GM19372 (cell line): ENCODE results near the gene CEACAM16.
"Not testable (repeated sequence)": the region's sequence is repeated elsewhere in the genome, so short reads cannot be mapped to it uniquely, and the experiment has no call there.

Experiments used
- ATAC-seq: cut with Tn5 transposase; IDR thresholded peaks from one replicate; pipeline ENCODE4 v1.9.1; 2021; ENCODE audit warnings: mild to moderate bottlenecking, low read depth, moderate library complexity; ENCODE audit not compliant: unreplicated experiment

The CEACAM16 gene

DNA sequence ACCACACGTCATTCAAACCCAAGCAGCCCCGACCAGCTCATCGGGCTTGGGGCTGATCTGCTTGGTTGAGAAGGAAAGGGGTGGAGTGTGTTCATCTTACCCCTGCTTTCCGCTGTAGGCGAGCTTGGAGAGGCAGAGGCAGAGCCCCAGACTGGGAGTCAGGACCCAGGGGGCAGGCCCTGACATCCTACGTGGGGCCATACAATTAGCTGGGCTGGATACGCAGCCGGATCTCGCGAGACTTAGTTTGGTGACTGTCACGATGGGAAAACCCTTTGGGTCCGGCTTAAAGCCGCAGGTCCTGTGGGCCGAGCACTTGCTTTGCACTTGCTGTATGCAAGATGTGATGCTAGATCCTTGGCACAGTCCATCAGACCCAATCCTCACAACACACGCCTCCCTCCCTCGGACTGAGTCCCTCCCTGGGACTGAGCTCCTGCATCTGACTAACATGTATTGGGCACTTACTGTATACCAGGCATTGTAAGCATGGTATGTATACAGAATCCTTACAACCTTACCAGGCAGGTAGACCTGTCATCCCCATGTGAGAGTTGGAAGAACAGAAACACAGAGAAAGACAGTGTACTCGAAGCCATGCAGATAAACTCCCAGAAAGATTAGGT lies 3.7 kb downstream of the CEACAM16 start:
- no peak for ATAC-seq

DNA sequence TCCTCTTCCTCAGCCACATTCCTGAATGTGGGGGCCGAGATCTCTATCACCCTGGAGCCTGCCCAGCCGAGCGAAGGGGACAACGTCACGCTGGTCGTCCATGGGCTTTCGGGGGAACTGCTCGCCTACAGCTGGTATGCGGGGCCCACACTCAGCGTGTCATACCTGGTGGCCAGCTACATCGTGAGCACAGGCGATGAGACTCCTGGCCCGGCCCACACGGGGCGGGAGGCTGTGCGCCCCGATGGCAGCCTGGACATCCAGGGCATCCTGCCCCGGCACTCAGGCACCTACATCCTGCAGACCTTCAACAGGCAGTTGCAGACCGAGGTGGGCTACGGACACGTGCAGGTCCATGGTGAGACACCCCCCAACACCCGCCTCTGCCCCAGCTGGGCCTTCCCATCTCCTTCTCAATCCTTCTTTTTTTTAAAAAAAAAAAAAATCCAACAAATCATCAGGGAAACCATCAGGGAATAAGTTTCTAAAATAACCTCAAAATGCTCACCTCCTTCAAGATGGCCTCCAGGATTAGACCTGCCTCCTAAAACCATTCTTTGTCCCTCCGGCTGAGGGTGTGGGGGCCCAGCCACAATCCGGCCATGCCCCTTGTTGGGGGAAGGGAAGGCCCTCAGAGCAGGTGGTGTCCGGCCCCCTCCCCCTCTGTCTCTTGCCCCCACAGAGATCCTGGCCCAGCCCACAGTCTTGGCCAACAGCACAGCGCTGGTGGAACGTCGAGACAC lies 4.6 kb downstream of the CEACAM16 start:
- ATAC-seq = no peak

DNA sequence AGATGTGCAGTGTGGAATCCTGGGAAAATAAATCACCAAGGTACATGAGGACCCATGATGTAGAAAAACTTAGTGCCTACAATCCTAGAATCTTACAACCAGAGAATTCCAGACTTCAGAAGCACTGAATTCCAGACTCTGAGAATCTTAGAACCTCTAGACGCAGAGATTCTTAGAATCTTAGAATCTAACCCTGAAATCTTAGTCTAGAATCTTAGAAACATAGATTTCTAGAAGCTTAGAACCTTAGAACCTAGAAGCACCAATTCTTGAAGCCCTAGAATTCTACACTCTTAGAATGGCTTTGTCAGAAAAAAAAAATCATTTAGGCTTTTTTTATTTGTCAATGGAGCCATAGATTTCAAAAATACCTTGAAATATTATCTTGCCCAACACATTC lies 6.0 kb downstream of the CEACAM16 start:
- ATAC-seq = no peak

DNA sequence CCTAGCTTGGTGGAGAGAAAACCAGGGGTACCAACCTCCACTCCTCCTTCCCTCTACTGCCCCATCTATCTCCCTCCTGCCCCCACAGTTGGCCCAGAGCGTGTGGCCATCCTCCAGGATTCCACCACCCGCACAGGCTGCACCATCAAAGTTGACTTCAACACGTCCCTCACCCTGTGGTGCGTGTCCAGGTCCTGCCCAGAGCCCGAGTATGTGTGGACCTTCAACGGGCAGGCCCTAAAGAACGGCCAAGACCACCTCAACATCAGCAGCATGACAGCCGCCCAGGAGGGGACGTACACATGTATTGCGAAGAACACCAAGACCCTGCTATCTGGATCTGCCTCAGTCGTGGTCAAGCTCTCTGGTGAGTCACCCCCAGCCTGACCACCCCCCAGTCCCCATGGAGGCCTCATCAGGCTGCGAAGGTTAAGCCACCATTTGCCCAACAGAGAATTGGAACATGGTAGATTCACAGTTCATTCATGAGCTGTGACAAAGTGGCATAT lies 6.6 kb downstream of the CEACAM16 start:
- no peak for ATAC-seq

DNA sequence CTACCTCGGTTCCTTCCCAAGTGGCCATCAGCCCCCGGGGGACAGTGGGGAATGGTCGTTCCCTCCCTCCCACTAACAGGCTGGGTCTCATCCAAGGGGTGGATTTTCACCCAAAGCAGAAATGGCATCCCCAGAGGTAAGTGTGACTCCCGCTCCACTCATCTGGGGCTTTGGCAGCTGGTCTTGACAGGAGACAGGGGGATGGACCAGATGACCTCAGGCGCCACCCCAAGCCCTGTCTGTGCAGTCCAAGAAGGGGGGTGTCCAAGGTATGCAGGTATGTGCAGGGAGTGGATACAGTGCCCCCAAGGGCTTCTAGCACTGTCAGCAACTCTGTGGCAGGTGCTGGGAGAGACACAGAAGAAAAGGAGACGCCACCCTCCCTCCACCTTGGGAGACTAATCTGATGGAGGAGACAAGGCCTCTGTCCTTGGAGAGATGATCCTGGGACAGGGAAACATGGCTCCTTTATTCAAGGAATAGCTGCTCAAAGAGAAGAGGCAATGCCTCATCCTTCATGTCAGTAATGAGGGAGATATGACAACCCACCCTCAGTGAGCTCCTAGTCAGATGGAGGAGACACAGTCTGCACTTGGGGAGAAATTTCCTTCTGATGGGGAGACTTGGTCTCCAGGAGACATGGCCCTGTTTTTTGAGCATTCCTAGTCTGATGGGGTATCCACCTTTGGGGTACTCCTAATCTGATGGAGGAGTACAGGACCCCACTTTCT lies 7.7 kb downstream of the CEACAM16 start:
- ATAC-seq = no peak

DNA sequence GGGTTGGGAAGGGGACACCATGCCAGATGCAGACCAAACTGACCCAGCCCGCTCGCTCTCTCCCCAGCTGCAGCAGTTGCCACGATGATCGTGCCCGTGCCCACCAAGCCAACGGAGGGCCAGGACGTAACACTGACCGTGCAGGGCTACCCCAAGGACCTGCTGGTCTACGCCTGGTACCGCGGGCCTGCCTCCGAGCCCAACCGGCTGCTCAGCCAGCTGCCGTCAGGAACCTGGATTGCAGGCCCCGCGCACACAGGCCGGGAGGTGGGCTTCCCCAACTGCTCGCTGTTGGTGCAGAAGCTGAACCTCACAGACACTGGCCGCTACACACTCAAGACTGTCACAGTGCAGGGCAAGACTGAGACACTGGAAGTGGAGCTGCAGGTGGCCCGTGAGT lies 8.8 kb downstream of the CEACAM16 start:
- no peak for ATAC-seq

DNA sequence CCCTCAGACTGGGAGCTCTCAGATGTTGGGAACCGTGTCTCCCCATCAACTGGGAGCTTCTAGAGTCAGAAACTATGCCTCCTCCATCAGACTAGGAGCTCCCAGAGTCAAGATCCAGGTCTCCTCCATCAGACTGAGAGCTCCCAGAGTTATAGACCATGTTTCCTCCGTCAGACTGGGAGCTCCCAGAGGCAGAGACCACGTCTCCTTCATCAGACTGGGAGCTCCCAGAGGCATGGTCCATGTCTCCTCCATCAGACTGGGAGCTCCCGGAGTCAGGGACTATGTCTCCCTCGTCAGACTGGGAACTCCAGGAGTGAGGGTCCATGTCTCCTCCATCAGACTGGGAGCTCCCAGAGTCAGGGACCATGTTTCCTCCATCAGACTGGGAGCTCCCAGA lies 10.0 kb downstream of the CEACAM16 start:
- ATAC-seq = no peak

DNA sequence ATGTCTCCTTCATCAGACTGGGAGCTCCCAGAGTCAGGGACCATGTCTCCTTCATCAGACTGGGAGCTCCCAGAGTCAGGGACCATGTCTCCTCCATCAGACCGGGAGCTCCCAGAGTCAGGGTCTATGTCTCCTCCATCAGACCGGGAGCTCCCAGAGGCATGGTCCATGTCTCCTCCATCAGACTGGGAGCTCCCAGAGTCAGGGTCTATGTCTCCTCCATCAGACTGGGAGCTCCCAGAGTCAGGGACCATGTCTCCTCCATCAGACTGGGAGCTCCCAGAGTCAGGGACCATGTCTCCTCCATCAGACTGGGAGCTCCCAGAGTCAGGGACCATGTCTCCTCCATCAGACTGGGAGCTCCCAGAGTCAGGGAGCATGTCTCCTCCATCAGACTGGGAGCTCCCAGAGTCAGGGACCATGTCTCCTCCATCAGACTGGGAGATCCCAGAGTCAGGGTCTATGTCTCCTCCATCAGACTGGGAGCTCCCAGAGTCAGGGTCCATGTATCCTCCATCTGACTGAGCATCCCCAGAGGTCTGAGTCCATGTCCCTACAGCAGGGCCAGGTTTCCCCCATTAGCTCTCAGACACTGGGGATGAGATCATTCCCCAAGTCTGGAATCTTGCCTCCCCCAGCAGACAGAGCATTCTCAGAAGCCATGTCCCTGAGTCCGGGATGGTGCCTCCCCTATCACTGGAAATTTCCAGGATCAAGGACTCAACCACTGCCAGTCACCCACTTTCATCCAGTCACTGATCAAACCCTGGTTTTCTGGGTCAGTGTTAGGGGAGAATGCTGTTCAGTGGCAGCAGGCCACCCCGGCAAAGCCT lies 10.7 kb downstream of the CEACAM16 start:
- ATAC-seq = not testable (repeated sequence)

DNA sequence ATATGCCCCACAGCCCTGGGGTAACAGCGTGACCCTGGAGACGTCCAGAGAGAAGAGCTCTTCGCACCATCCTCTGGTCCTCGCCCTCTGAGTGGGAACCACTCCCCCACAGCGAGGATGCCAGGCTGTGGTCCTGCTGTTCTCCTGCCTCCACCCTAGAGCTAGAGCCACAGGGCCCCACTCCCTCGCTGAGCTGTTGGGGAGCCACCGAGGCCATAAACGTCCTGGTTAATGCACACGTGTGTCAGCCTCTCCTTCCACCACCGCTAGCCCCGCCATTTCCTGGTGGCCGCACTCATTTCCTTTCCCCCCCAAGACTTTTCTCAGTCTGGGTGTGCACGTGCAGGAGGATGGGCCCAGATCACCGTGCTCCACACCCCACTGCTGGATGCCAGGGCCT lies 11.5 kb downstream of the CEACAM16 start:
- no peak for ATAC-seq

DNA sequence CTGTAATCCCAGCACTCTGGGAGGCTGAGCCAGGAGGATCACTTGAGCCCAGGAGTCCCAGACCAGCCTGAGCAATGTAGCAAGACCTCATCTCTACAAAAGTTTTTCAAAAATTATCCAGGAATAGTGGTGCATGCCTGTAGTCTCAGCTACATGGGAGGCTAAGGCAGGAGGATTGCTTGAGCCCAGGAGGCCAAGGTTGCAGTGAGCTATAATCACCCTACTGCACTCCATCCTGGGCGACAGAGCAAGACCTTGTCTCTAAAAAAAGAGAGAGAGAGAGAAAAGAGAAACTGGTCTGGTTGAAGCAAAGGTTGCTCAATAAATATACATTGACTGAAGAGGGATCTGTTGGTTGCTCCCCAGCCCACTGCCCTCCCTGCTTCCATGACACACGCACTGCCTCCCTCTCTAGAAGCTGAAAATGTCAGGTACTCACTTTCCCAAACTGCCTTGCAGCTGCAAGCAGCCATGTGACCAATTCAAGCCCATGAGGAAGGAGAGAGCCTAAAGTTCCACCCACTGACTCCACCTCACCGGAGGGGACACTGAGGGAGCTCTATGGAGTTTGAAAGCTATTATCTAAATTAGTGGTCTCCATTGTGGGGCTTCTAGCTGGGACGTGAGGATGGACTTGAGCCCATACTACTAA lies 14.0 kb downstream of the CEACAM16 start:
- ATAC-seq = no peak

DNA sequence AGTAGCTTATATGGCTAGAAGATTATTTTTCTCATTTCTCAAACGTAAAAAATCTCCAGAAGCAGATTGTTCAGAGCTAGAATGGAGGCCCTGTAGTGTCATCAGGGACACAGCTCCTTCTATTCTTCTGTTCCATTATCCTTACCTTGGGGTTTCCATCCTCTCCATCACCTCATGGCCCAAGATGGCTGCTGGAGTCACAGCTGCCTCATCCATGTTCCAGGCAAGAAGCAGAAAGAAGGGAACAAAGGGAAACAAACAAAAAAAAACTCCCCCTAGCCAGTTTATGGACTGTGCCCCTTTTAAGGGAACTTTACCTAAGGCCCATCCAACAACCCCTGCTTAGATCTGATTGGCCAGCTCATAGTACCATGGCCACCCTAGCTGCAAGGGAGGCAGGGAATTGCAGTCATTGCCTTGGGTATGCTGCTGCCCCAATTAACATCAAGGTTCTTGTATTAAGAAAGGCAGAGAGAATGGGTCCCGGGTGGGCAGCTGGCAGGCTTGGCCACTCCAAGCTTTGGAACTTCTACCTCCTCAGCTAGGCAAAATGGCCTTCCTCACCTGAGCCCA lies 15.7 kb downstream of the CEACAM16 start:
- no peak for ATAC-seq

DNA sequence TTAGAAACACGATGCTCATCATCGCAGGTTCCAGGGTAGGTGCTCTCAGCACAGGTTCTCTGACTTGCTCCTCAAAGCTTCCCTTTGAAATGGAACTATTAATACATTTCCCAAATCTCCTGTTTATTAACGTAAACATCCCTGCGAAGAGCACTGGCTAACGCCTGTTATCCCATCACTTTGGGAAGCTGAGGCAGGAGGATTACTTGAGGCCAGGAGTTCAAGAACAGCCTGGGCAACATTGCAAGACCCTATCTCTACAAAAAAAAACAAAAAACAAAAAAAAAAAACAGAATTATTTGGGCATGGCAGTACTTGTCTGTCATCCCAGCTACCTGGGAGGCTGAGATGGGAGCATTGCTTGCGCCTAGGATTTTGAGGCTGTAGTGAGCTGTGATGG lies 18.7 kb downstream of the CEACAM16 start:
- no peak for ATAC-seq

DNA sequence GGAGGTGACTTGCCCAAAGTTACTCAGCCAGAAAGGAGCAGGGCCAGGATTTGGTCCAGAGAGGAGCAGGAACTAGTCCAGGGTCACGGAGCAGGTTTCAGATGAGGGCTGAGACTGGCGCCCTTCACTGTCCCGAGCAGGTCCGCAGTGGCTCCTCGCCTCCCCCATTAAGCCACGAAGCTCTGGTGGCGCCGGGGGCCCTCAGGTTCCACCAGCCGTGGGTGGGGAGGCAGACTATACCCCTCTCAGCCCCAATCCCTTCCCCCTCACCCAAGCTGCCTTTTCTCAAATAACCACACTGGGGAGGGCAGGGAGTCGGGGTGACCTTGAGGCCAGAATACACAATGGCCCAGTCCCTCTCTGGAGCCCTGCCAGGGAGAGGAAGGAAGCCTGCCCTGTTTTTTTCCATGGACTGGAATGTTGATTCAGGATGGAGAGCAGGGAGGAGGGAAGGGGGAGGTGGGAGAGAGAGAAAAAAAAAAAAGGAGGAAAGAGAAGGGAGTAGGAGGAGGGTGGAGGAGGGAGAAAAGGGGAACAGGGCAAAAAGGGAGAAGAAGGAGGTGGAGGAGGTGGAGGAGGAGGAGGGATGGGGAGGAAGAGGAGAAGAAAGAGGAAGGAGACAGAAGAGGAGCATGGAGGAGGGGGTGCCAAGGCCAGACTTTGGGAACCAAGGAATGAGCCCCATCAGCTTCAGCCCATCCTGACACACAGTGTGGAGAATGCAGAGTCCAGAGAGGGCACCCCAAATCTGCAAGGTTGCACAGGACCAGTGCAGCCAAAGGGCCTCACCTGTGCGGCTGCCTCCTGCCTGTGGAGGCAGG lies 19.7 kb downstream of the CEACAM16 start:
- no peak for ATAC-seq

DNA sequence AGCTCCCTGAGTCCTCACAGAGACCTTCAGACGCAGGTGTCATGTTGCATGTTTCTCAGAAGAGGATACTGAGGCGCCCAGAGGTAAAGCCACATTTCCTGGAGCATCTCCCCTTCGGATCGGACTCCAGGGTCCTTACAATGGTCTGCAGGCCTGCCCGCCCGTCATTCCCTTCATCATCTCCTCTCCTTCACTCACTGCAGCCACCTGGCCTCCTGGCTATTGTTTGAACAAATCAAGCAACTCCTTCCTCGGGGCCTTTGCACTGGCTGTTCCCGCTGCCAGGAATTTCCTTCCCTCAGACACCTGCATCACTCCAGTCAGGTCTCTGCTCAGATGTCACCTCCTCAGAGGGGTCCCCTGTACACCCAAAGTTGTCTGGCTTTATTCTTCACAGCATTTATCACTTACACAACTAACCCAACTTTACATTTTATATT lies 20.3 kb downstream of the CEACAM16 start:
- ATAC-seq = no peak

DNA sequence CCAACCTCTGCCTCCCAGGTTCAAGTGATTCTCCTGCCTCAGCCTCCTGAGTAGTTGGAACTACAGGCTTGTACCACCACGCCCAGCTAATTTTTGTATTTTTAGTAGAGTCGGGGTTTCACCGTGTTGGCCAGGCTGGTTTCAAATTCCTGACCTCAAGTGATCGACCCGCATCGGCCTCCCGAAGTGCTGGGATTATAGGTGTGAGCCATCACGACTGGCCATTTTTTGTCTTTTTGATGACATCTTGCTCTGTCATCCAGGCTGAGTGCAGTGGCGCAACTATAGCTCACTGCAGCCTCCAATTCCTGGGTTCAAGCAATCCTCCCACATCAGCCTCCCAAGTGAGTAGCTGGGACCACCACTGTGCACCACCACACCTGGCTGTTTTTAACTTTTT lies 21.4 kb downstream of the CEACAM16 start:
- ATAC-seq = not testable (repeated sequence)

DNA sequence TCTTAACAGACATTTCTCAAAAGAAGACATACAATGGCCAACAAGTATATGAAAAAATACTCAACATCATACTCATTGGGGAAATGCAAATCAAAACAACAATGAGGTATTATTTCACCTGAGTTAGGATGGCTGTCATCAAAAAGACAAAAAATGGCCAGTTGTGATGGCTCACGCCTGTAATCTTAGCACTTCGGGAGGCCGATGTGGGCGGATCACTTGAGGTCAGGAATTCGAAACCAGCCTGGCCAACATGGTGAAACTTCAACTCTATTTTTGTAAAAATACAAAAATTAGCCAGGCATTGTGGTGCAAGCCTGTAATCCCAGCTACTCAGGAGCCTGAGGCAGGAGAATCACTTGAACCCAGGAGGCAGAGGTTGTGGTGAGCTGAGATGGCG lies 22.0 kb downstream of the CEACAM16 start:
- ATAC-seq = no peak

DNA sequence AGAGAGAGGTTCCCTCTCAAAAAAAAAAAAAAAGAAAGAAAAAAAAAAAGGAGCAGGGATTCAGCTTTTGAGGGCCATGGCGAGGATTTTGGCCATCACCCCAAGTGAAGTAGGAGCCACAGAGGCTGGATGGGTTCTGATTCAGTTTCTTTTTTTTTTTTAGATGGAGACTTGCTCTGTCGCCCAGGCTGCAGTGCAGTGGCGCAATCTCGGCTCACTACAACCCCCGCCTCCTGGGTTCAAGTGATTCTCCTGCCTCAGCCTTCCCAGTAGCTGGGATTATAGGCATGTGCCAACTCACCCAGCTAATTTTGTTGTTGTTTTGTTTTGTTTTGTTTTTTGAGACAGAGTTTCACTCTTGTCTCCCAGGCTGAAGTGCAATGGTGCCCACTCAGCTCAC lies 22.4 kb downstream of the CEACAM16 start:
- not testable (repeated sequence) for ATAC-seq

DNA sequence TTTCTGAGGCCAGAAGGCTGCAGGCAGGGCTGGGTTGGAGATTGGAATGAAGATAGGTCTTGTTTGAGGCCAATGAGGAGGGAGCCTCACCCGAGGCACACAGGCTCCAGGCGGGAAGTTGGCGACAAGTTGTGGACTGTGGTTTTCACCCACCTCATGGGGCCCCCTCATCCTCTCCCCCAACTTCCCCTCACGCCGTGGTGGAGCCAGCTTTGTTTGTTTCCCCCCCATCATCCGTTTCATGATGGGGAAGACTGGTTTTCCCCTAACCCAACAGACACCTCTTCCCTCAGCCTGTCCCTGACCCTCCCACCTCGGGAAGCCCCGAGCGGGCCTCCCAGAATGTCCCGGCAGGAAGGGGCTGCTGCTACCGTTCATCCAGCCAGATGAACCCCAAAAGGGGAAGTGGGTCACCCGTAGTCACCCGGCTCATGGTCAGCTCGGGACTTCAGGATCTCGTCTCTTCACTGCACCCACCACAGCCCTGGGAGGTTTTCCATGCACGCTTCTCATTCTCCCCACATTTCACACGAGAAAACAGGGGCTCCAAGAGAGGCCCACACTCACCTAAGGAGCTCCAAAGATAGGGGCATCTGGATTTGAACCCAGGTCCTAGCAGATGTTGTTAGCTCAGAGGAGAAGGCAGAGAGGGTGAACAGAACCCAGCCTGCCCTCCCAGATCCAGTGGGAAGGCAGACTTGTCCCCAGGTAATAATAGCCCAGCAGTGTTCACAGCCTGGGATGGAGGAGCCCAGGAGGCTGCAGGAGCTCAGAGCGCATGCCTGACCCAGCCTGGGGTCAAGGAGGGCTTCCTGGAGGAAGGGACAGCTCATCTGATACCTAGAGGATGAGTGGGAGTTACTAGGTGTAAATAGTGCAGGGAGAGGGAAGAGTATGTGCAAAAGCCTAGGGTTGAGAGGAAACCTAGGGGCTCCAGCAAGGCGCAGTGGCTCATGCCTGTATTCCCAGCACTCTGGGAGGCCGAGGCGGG lies 23.5 kb downstream of the CEACAM16 start:
- ATAC-seq = no peak
